ENCODE measurements around the gene ASTN2.

GRCh38 chr9:117377046-117377445 lies 37.8 kb downstream of the ASTN2 start:
- TF ChIP-seq, protein P1, sequence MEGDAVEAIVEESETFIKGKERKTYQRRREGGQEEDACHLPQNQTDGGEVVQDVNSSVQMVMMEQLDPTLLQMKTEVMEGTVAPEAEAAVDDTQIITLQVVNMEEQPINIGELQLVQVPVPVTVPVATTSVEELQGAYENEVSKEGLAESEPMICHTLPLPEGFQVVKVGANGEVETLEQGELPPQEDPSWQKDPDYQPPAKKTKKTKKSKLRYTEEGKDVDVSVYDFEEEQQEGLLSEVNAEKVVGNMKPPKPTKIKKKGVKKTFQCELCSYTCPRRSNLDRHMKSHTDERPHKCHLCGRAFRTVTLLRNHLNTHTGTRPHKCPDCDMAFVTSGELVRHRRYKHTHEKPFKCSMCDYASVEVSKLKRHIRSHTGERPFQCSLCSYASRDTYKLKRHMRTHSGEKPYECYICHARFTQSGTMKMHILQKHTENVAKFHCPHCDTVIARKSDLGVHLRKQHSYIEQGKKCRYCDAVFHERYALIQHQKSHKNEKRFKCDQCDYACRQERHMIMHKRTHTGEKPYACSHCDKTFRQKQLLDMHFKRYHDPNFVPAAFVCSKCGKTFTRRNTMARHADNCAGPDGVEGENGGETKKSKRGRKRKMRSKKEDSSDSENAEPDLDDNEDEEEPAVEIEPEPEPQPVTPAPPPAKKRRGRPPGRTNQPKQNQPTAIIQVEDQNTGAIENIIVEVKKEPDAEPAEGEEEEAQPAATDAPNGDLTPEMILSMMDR (IDR thresholded peaks at IDR 0.05), result no peak
- TF ChIP-seq POLR2A (IDR thresholded peaks at IDR 0.05) (no peak), EP300 (IDR thresholded peaks at IDR 0.05) (no peak)
